GM12878 (cell line): Measurements from ENCODE around the gene SLC39A1. TPM values are rescaled to one million over a fixed set of nuclear protein-coding genes. Genes with fewer than 3 reads are reported as not detected.

ENCODE experiments used
- ATAC-seq: fragments of 200-7000 bp; cut with Tn5 transposase; 3 replicates; pipeline ENCODE4 v1.9.1; 2020; ENCODE audit warnings: mild to moderate bottlenecking, moderate library complexity
- BruUV-seq: library from RNA; stranded (reverse); fragments of 400-500 nt; replicated peaks from 2 replicates; lab custom pipeline; 2021; lab: Mats Ljungman, UMichigan
- CTCF ChIA-PET: fragments of 300-600 bp; sonication (Branson Sonifier 250); formaldehyde crosslinking; extraction: SDS; loops from one replicate; lab custom pipeline; 2021; ENCODE audit warnings: inconsistent platforms; lab: Yijun Ruan, JAX
- POLR2A ChIA-PET: fragments of 350-600 bp; formaldehyde crosslinking; extraction: SDS; loops from one replicate; lab custom pipeline; 2021; ENCODE audit warnings: inconsistent platforms; lab: Charles Lee
- RAD21 ChIA-PET: fragments of 300-600 bp; sonication (Branson Sonifier 250); formaldehyde crosslinking; loops from one replicate; lab custom pipeline; 2023; ENCODE audit warnings: antibody characterized with exemption; ENCODE audit not compliant: unreplicated experiment; lab: Charles Lee
- SMC1A ChIA-PET: fragments of 300-600 bp; sonication (Branson Sonifier 250); formaldehyde crosslinking; loops from one replicate; lab custom pipeline; 2023; ENCODE audit not compliant: unreplicated experiment, uncharacterized antibody; lab: Charles Lee
- DNase-seq: peaks from one replicate; pipeline ENCODE4 v3.0.0-alpha.2; 2011; ENCODE audit warnings: low read depth, low spot score
- FAIRE-seq: peaks from 3 replicates; lab custom pipeline; 2011; peaks lifted over from hg19 to GRCh38; lab: Jason Lieb, UNC
- H2AFZ ChIP-seq: 2 replicates; pipeline ENCODE4 v1.6.0; 2011; ENCODE audit warnings: low read depth, low read length, control low read depth; ENCODE audit not compliant: control insufficient read depth
- H3K27ac ChIP-seq: 2 replicates; pipeline ENCODE4 v1.5.1; 2011; ENCODE audit warnings: control low read depth; ENCODE audit not compliant: control insufficient read depth, insufficient read depth
- H3K27me3 ChIP-seq, 2 experiments: replicated peaks in 1 of 2; 2 replicates each; pipeline versions ENCODE4 v1.6.0 to v1.6.1; 2011; ENCODE audit warnings: low read length in 1 of 2; ENCODE audit not compliant: control insufficient read depth in 2 of 2, insufficient read depth in 2 of 2
- H3K36me3 ChIP-seq, 2 experiments: 2 replicates each; pipeline ENCODE4 v1.5.1; 2011; ENCODE audit warnings: low read length in 1 of 2; ENCODE audit not compliant: control insufficient read depth in 2 of 2, insufficient read depth in 2 of 2
- H3K4me1 ChIP-seq: 2 replicates; pipeline ENCODE4 v1.6.1; 2011; ENCODE audit warnings: mild to moderate bottlenecking, low read length, moderate library complexity, mixed read lengths; ENCODE audit not compliant: control insufficient read depth, insufficient read depth
- H3K4me2 ChIP-seq: 2 replicates; pipeline ENCODE4 v1.6.0; 2011; ENCODE audit warnings: control low read depth; ENCODE audit not compliant: control insufficient read depth, insufficient read depth
- H3K4me3 ChIP-seq: fragments of 200-600 bp; sonication (generic); 2 replicates; pipeline ENCODE4 v1.5.1; 2016
- H3K79me2 ChIP-seq: 2 replicates; pipeline ENCODE4 v1.6.0; 2011; ENCODE audit warnings: low read length; ENCODE audit not compliant: control insufficient read depth, insufficient read depth
- H3K9ac ChIP-seq: 2 replicates; pipeline ENCODE4 v1.8.0; 2011; ENCODE audit warnings: low read length, control low read depth, mixed read lengths; ENCODE audit not compliant: control insufficient read depth, insufficient read depth
- H3K9me3 ChIP-seq: replicated peaks from 3 replicates; pipeline ENCODE4 v1.5.1; 2011; ENCODE audit warnings: mild to moderate bottlenecking, low read length; ENCODE audit not compliant: control insufficient read depth, insufficient read depth
- H4K20me1 ChIP-seq: 2 replicates; pipeline ENCODE4 v1.6.0; 2011; ENCODE audit not compliant: control insufficient read depth, insufficient read depth
- EED ChIP-seq: sonication (generic); IDR thresholded peaks from 2 replicates; pipeline ENCODE4 v1.6.1; 2016; ENCODE audit warnings: antibody characterized with exemption, low read depth
- IKZF1 ChIP-seq: fragments of 450-650 bp; conservative IDR thresholded peaks from 2 replicates; pipeline ENCODE4 v1.6.1; 2017; ENCODE audit warnings: antibody characterized with exemption, mild to moderate bottlenecking
- MEF2B ChIP-seq: fragments of 450-650 bp; IDR thresholded peaks from 2 replicates; pipeline ENCODE4 v1.6.1; 2018; ENCODE audit warnings: mild to moderate bottlenecking, moderate library complexity; ENCODE audit not compliant: partially characterized antibody, poor library complexity, severe bottlenecking
- NBN ChIP-seq: fragments of 450-650 bp; IDR thresholded peaks from 2 replicates; pipeline ENCODE4 v1.6.1; 2016
- NFYB ChIP-seq: IDR thresholded peaks from 2 replicates; pipeline ENCODE4 v1.6.1; 2011; ENCODE audit warnings: low read depth, mild to moderate bottlenecking, low read length, improper control_type of control experiment, moderate library complexity; ENCODE audit not compliant: insufficient read depth
- REST ChIP-seq: IDR thresholded peaks from 2 replicates; pipeline ENCODE4 v1.6.1; 2012; ENCODE audit warnings: mild to moderate bottlenecking, low read depth, low read length
- SKIL ChIP-seq: fragments of 450-650 bp; IDR thresholded peaks from 2 replicates; pipeline ENCODE4 v1.6.1; 2017; ENCODE audit warnings: mild to moderate bottlenecking, low read depth, inconsistent platforms; ENCODE audit not compliant: poor library complexity, severe bottlenecking
- SMAD5 ChIP-seq: IDR thresholded peaks from 2 replicates; pipeline ENCODE4 v1.6.1; 2016; ENCODE audit warnings: antibody characterized with exemption, low read depth
- STAT1 ChIP-seq: fragments of 450-650 bp; conservative IDR thresholded peaks from 2 replicates; pipeline ENCODE4 v1.6.1; 2014; ENCODE audit warnings: antibody characterized with exemption, mild to moderate bottlenecking
- WGBS: methylation state at CpG from one replicate; pipeline ENCODE4 v1.1.6; 2016; ENCODE audit warnings: low lambda C conversion rate; ENCODE audit not compliant: insufficient replicate concordance, insufficient coverage; ENCODE audit errors: missing lambda C conversion rate; 5-methylcytosine and 5-hydroxymethylcytosine counted together
- in situ Hi-C: fragments of 300-500 bp; cut with MboI; formaldehyde crosslinking; loops from 9 replicates; pipeline ENCODE4 v1.14.3; 2018; ENCODE audit warnings: mixed read lengths
- intact Hi-C: fragments of 100-400 bp; cut with micrococcal nuclease; formaldehyde crosslinking; loops from one replicate; pipeline ENCODE4 v1.14.2; 2022; ENCODE audit not compliant: unreplicated experiment
- polyA plus RNA-seq, 11 experiments: library from polyadenylated mRNA; depleted of rRNA in 4 of 11; unstranded in 6 of 11; stranded (reverse) in 5 of 11; fragments of >200 nt; fragmentation: Nextera tagmentation in 4 of 11; fragmentation: Illumina TruSeq in 1 of 11; extraction: Ambion mirVana in 4 of 11; extraction: Trizol in 1 of 11; gene quantifications; 1 replicate in 1 of 11; 2 replicates in 10 of 11; pipeline versions ENCODE4 v1.2.1 to v1.2.3, GENCODE V29; 2011 to 2016; ENCODE audit warnings: inconsistent platforms in 2 of 11, missing spikeins in 2 of 11, low read depth in 1 of 11
- total RNA-seq, 4 experiments: library from RNA; depleted of rRNA in 3 of 4; stranded (reverse); fragments of >200 nt in 3 of 4; fragmentation: Illumina TruSeq in 1 of 4; extraction: Trizol in 1 of 4; gene quantifications; 2 replicates each; pipeline versions ENCODE4 v1.2.1 to v1.2.3, GENCODE V29; 2013 to 2021
- TF ChIP-seq, protein P1 (sequence below): fragments of 450-650 bp; IDR thresholded peaks from 2 replicates; pipeline ENCODE4 v1.6.1; 2016; ENCODE audit warnings: mild to moderate bottlenecking, moderate library complexity, borderline replicate concordance
- TF ChIP-seq, protein P2 (sequence below): IDR thresholded peaks from 2 replicates; pipeline ENCODE4 v1.6.1; 2011; ENCODE audit warnings: low read depth, low read length, improper control_type of control experiment, borderline replicate concordance

SLC39A1 gene
- total and polyA plus RNA-seq, 10 of the 15 experiments (the other 5 are each of a cell fraction or from before 2014, with no cell fraction given), result 8.8 to 98.6 (median 72.4) TPM

GRCh38 chr1:153963850-153964331, 554 bp upstream of the SLC39A1 start:
- DNase-seq, result no peak
- RAD21 ChIA-PET, result interaction anchor here (1.6 to 6.4 kb wide), 6 partner anchors 11 to 159 kb away, joined by 8 to 42 read pairs (median 14); partner anchors contain the start of genes DENND4B, GATAD2B, JTB and RAB13
- no peaks in the 10 kb centered on the region; the same call in 1 of the 2 replicates for H4K20me1 ChIP-seq
- H3K4me1 ChIP-seq, result peaks cover 18% of the 10 kb centered on the region
- H3K4me2 ChIP-seq, result peak overlapping the region; percentile 92
- FAIRE-seq, result peak; percentile 72
- peak overlapping the region; percentile 93 for H3K27ac ChIP-seq
- POLR2A ChIA-PET, result interaction anchor here (0.6 to 10.0 kb wide), 17 partner anchors 9 to 329 kb away, joined by 3 to 132 read pairs (median 4); partner anchors contain the start of genes DENND4B, GATAD2B, ILF2 and JTB
- SMC1A ChIA-PET, result interaction anchor here (1.8 to 7.7 kb wide), 3 partner anchors 13 to 167 kb away, joined by 5 to 82 read pairs (median 23); partner anchors contain the start of genes DENND4B and JTB
- in situ Hi-C loops (no loop called here), intact Hi-C loops (no loop called here)
- H3K36me3 ChIP-seq, result peaks cover 9 to 15% of the 10 kb centered on the region in 2 experiments
- 2% methylated on average over 22 of the region's 22 CpGs for WGBS
- no peak for ATAC-seq
- no peaks in the 10 kb centered on the region for H3K9me3 ChIP-seq
- CTCF ChIA-PET, result interaction anchor here (0.9 to 7.1 kb wide), 7 partner anchors 13 to 180 kb away, joined by 3 to 64 read pairs (median 20); partner anchors contain the start of genes DENND4B, GATAD2B, JTB and RAB13
- peak overlapping the region; percentile 75 for H2AFZ ChIP-seq
- H3K4me3 ChIP-seq, result peak overlapping the region; percentile 88
- peaks cover 57% of the 10 kb centered on the region for H3K79me2 ChIP-seq
- no peaks in the 10 kb centered on the region for H3K27me3 ChIP-seq
- peak overlapping the region; percentile 98 for H3K9ac ChIP-seq
- TSS peak; percentile 81 for BruUV-seq
- TF ChIP-seq, protein P1, sequence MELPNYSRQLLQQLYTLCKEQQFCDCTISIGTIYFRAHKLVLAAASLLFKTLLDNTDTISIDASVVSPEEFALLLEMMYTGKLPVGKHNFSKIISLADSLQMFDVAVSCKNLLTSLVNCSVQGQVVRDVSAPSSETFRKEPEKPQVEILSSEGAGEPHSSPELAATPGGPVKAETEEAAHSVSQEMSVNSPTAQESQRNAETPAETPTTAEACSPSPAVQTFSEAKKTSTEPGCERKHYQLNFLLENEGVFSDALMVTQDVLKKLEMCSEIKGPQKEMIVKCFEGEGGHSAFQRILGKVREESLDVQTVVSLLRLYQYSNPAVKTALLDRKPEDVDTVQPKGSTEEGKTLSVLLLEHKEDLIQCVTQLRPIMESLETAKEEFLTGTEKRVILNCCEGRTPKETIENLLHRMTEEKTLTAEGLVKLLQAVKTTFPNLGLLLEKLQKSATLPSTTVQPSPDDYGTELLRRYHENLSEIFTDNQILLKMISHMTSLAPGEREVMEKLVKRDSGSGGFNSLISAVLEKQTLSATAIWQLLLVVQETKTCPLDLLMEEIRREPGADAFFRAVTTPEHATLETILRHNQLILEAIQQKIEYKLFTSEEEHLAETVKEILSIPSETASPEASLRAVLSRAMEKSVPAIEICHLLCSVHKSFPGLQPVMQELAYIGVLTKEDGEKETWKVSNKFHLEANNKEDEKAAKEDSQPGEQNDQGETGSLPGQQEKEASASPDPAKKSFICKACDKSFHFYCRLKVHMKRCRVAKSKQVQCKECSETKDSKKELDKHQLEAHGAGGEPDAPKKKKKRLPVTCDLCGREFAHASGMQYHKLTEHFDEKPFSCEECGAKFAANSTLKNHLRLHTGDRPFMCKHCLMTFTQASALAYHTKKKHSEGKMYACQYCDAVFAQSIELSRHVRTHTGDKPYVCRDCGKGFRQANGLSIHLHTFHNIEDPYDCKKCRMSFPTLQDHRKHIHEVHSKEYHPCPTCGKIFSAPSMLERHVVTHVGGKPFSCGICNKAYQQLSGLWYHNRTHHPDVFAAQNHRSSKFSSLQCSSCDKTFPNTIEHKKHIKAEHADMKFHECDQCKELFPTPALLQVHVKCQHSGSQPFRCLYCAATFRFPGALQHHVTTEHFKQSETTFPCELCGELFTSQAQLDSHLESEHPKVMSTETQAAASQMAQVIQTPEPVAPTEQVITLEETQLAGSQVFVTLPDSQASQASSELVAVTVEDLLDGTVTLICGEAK, result 0 out of 2 replicates have a peak, but pooled peaks have one; percentile 2
- no peak for TF ChIP-seq SMAD5
- 0 out of 2 replicates have a peak, but pooled peaks have one; percentile 10 for TF ChIP-seq NBN
- TF ChIP-seq, protein P2, sequence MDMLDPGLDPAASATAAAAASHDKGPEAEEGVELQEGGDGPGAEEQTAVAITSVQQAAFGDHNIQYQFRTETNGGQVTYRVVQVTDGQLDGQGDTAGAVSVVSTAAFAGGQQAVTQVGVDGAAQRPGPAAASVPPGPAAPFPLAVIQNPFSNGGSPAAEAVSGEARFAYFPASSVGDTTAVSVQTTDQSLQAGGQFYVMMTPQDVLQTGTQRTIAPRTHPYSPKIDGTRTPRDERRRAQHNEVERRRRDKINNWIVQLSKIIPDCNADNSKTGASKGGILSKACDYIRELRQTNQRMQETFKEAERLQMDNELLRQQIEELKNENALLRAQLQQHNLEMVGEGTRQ, result no peak
- TF ChIP-seq IKZF1, result peak; percentile 53
- TF ChIP-seq STAT1, result no peak
- TF ChIP-seq SKIL, result peak; percentile 86
- TF ChIP-seq REST, result no peak
- peak; percentile 49; the same call in 1 of the 2 replicates for TF ChIP-seq EED
- TF ChIP-seq NFYB, result peak; percentile 50; the same call in 1 of the 2 replicates
- peak; percentile 38 for TF ChIP-seq MEF2B
